WTC11 (cell line): ENCODE results near the gene EFNB3. TPM values are rescaled to one million over a fixed set of nuclear protein-coding genes. Genes with fewer than 3 reads are reported as not detected.
A peak's percentile ranks its signal among the peaks of the same experiment; 100 is the strongest.

Experiments
- ATAC-seq: fragments of 200-7000 bp; cut with Tn5 transposase; 2 replicates; pipeline ENCODE4 v1.10.0; 2021; ENCODE audit warnings: mild to moderate bottlenecking, moderate library complexity
- Bru-seq: library from RNA; stranded (reverse); fragments of 400-500 nt; gene quantifications from one replicate; lab custom pipeline; 2021; lab: Mats Ljungman, UMichigan
- CTCF ChIA-PET: fragments of 300-600 bp; sonication (Branson Sonifier 250); formaldehyde crosslinking; loops from one replicate; lab custom pipeline; 2021; ENCODE audit warnings: antibody characterized with exemption; lab: Charles Lee
- POLR2A ChIA-PET: fragments of 350-600 bp; sonication (Branson Sonifier 250); formaldehyde crosslinking; loops from one replicate; lab custom pipeline; 2021; ENCODE audit warnings: antibody characterized with exemption; lab: Charles Lee
- DNase-seq: peaks from one replicate; pipeline ENCODE4 v3.0.0; 2021; ENCODE audit warnings: low spot score
- H3K27ac Mint-ChIP-seq: 2 replicates; pipeline ENCODE4 v1.8.0; 2021; ENCODE audit warnings: mixed read lengths
- H3K27me3 Mint-ChIP-seq: 2 replicates; pipeline ENCODE4 v1.8.0; 2021; ENCODE audit warnings: low read depth, mild to moderate bottlenecking, moderate library complexity, mixed read lengths
- H3K36me3 Mint-ChIP-seq: 2 replicates; pipeline ENCODE4 v1.8.0; 2021; ENCODE audit warnings: mixed read lengths
- H3K4me1 Mint-ChIP-seq: 2 replicates; pipeline ENCODE4 v1.8.0; 2022; ENCODE audit warnings: mixed read lengths
- H3K4me3 Mint-ChIP-seq: 2 replicates; pipeline ENCODE4 v1.8.0; 2021; ENCODE audit warnings: mild to moderate bottlenecking, moderate library complexity, mixed read lengths
- H3K9me3 Mint-ChIP-seq: 2 replicates; pipeline ENCODE4 v1.8.0; 2021; ENCODE audit warnings: mixed read lengths
- AFF4 ChIP-seq: sonication (generic); formaldehyde crosslinking; IDR thresholded peaks from 2 replicates; pipeline ENCODE4 v1.8.1; 2023; ENCODE audit warnings: mild to moderate bottlenecking, missing genetic modification reagents, borderline replicate concordance
- CDX4 ChIP-seq: fragments of 250-450 bp; sonication (Bioruptor Pico); IDR thresholded peaks from 2 replicates; pipeline ENCODE4 v1.9.0; 2021; ENCODE audit warnings: moderate library complexity, mild to moderate bottlenecking, inconsistent platforms, borderline replicate concordance
- E2F1 ChIP-seq: sonication (generic); formaldehyde crosslinking; IDR thresholded peaks from 2 replicates; pipeline ENCODE4 v1.8.0; 2022; ENCODE audit warnings: mild to moderate bottlenecking, missing genetic modification reagents
- ELF4 ChIP-seq: sonication (generic); formaldehyde crosslinking; IDR thresholded peaks from 2 replicates; pipeline ENCODE4 v1.8.1; 2022; ENCODE audit warnings: low read depth, mild to moderate bottlenecking, moderate library complexity, missing genetic modification reagents
- EMX1 ChIP-seq: fragments of 250-450 bp; sonication (Bioruptor Pico); IDR thresholded peaks from 2 replicates; pipeline ENCODE4 v1.8.0; 2021; ENCODE audit warnings: mild to moderate bottlenecking
- ESRRA ChIP-seq: sonication (generic); formaldehyde crosslinking; IDR thresholded peaks from 2 replicates; pipeline ENCODE4 v1.8.1; 2022; ENCODE audit warnings: mild to moderate bottlenecking, missing genetic modification reagents, borderline replicate concordance
- FOXK1 ChIP-seq: sonication (generic); formaldehyde crosslinking; IDR thresholded peaks from 2 replicates; pipeline ENCODE4 v1.8.0; 2022; ENCODE audit warnings: mild to moderate bottlenecking, moderate library complexity, missing genetic modification reagents
- FOXP1 ChIP-seq: sonication (generic); formaldehyde crosslinking; IDR thresholded peaks from 2 replicates; pipeline ENCODE4 v1.8.0; 2022; ENCODE audit warnings: missing genetic modification reagents, mild to moderate bottlenecking, moderate library complexity, borderline replicate concordance
- GABPB1 ChIP-seq: sonication (generic); formaldehyde crosslinking; IDR thresholded peaks from 2 replicates; pipeline ENCODE4 v1.8.1; 2023; ENCODE audit warnings: mild to moderate bottlenecking, missing genetic modification reagents
- GTF2I ChIP-seq: fragments of 250-450 bp; sonication (Bioruptor Pico); conservative IDR thresholded peaks from 2 replicates; pipeline ENCODE4 v1.4.0; 2021; ENCODE audit warnings: mild to moderate bottlenecking
- OVOL2 ChIP-seq: fragments of 250-450 bp; sonication (Bioruptor Pico); IDR thresholded peaks from 2 replicates; pipeline ENCODE4 v1.9.0; 2021; ENCODE audit warnings: mild to moderate bottlenecking, borderline replicate concordance
- PRDM15 ChIP-seq: sonication (generic); formaldehyde crosslinking; IDR thresholded peaks from 2 replicates; pipeline ENCODE4 v1.8.0; 2022; ENCODE audit warnings: missing genetic modification reagents
- SP1 ChIP-seq: sonication (generic); formaldehyde crosslinking; conservative IDR thresholded peaks from 2 replicates; pipeline ENCODE4 v1.8.1; 2022; ENCODE audit warnings: missing genetic modification reagents
- TCF7 ChIP-seq: sonication (generic); formaldehyde crosslinking; IDR thresholded peaks from 2 replicates; pipeline ENCODE4 v1.8.0; 2022; ENCODE audit warnings: mild to moderate bottlenecking, low read depth, missing genetic modification reagents, moderate library complexity
- TP53 ChIP-seq: sonication (generic); formaldehyde crosslinking; IDR thresholded peaks from 2 replicates; pipeline ENCODE4 v1.8.1; 2023; ENCODE audit warnings: mild to moderate bottlenecking, missing genetic modification reagents
- ZNF281 ChIP-seq: sonication (generic); formaldehyde crosslinking; IDR thresholded peaks from 2 replicates; pipeline ENCODE4 v1.8.0; 2023; ENCODE audit warnings: mild to moderate bottlenecking, missing genetic modification reagents
- long read RNA-seq, 3 experiments: library from RNA in 1 of 3; library from capped mRNA in 1 of 3; library from polyadenylated mRNA in 1 of 3; unstranded in 2 of 3; stranded (forward) in 1 of 3; transcript quantifications; one replicate each; pipeline ENCODE4 v2.0.0, GENCODE V29; 2021
- total RNA-seq: library from RNA; stranded (reverse); gene quantifications from 3 replicates; pipeline ENCODE4 v1.2.3, GENCODE V29; 2021

Gene EFNB3
- total RNA-seq (14.3 to 14.7 TPM (median 14.5 TPM) in 3 replicates), Bru-seq, nascent RNA (percentile 53 among the genes with signal in this experiment)
- long read RNA-seq, experiment 1, transcript EFNB3-201 (5 exons, 3,222 nt): major isoform, 32 of 48 reads
- long read RNA-seq, experiment 1, partial matches to known transcripts: 14 of 48 reads
- long read RNA-seq, experiment 1, other reads (novel, unspliced or antisense): 2 of 48 reads
- long read RNA-seq, experiment 2, transcript EFNB3-201 (5 exons, 3,222 nt): major isoform, 8 of 26 reads
- long read RNA-seq, experiment 2, partial matches to known transcripts: 16 of 26 reads
- long read RNA-seq, experiment 2, other reads (novel, unspliced or antisense): 2 of 26 reads
- long read RNA-seq, experiment 3, partial matches to known transcripts: 0 of 1 reads
- long read RNA-seq, experiment 3, other reads (novel, unspliced or antisense): 1 of 1 reads

- TF ChIP-seq E2F1 (CRISPR knock-in tag): no peak
- TF ChIP-seq SP1 (CRISPR knock-in tag): peak; percentile 80
- peak; percentile 99 for TF ChIP-seq PRDM15
- TF ChIP-seq TCF7 (CRISPR knock-in tag): peak; percentile 7; the same call in 1 of the 2 replicates
- no peak for TF ChIP-seq EMX1 (CRISPR knock-in tag)
- peak; percentile 94 for TF ChIP-seq GTF2I (CRISPR knock-in tag)
- peak; percentile 41; the same call in 1 of the 2 replicates for TF ChIP-seq FOXK1 (CRISPR knock-in tag)
- TF ChIP-seq OVOL2 (CRISPR knock-in tag): no peak
- CTCF ChIA-PET: interaction anchor here (0.6 to 6.1 kb wide), 11 partner anchors 9 to 119 kb away, joined by 3 to 72 read pairs (median 8); partner anchors contain the start of genes DNAH2, SAT2, SHBG and SOX15
Measured at GRCh38 chr17:7704601-7705268, at the start of gene EFNB3. EFNB3 (plus strand) TSS chr17:7705202; CDS start chr17:7705599, 397 bp downstream.

GRCh38 chr17:7655541-7655840, 49.5 kb upstream of the EFNB3 start:
- Mint-ChIP-seq H3K27me3 (peaks cover 23% of the 10 kb centered on the region), H3K27ac (peak overlapping the region; percentile 82; the same call in 1 of the 2 replicates), H3K4me1 (peaks cover 49% of the 10 kb centered on the region), H3K36me3 (peaks cover 28% of the 10 kb centered on the region), H3K4me3 (no peak overlapping the region), H3K9me3 (no peaks in the 10 kb centered on the region)
- ATAC-seq: no peak
- TF ChIP-seq TP53 (no peak), ZNF281 (no peak), GABPB1 (CRISPR knock-in tag) (no peak), AFF4 (CRISPR knock-in tag) (no peak), ESRRA (CRISPR knock-in tag) (no peak), FOXP1 (CRISPR knock-in tag) (peak; percentile 35; the same call in 1 of the 2 replicates), CDX4 (CRISPR knock-in tag) (no peak), ELF4 (CRISPR knock-in tag) (no peak)
- no peak for DNase-seq
- ChIA-PET CTCF (interaction anchor here (1.1 to 6.9 kb wide), 7 partner anchors 14 to 61 kb away, joined by 4 to 68 read pairs (median 17); partner anchors contain the start of genes DNAH2, EFNB3, SAT2 and SHBG), POLR2A (interaction anchor here (0.5 to 2.4 kb wide), 2 partner anchors 28 to 121 kb away, joined by 4 to 20 read pairs; partner anchors contain the start of gene SAT2)

More at GRCh38 chr17:7704601-7705268, at the start of gene EFNB3:
- H3K27me3 Mint-ChIP-seq: peaks cover 13% of the 10 kb centered on the region
- POLR2A ChIA-PET: interaction anchor here (0.9 to 4.0 kb wide), 5 partner anchors 12 to 131 kb away, joined by 4 to 55 read pairs (median 13); partner anchors contain the start of genes DNAH2, TP53 and WRAP53
- H3K9me3 Mint-ChIP-seq: no peaks in the 10 kb centered on the region
- H3K4me1 Mint-ChIP-seq: peaks cover 30% of the 10 kb centered on the region
- peak within 1 kb of the TSS; percentile 86 for H3K4me3 Mint-ChIP-seq
- peak within 1 kb of the TSS; percentile 88 for H3K27ac Mint-ChIP-seq
- peak; percentile 79 for DNase-seq
- peaks cover 2% of the 10 kb centered on the region; the same call in 1 of the 2 replicates for H3K36me3 Mint-ChIP-seq
- peak; percentile 64 for ATAC-seq
